Small intestine (tissue), 16 donors: Measurements from ENCODE around the gene AP3D1. TPM values are rescaled to one million over a fixed set of nuclear protein-coding genes. Genes with fewer than 3 reads are reported as not detected.
A peak's percentile ranks its signal among the peaks of the same experiment; 100 is the strongest.
"Not testable (repeated sequence)": the region's sequence is repeated elsewhere in the genome, so short reads cannot be mapped to it uniquely, and the experiment has no call there.

Source experiments
- DNase-seq, 2 donors: peaks; one replicate each; pipeline versions ENCODE4 v3.0.0 to v3.0.0-alpha.2; 2013
- FAIRE-seq: peaks from 2 replicates; lab custom pipeline; 2012; peaks lifted over from hg19 to GRCh38; lab: Jason Lieb, UNC
- H3K27ac ChIP-seq, 3 donors: one replicate each; pipeline ENCODE4 v1.5.1; 2013; ENCODE audit warnings: low read length in 2 of 3, mild to moderate bottlenecking in 2 of 3, control low read depth in 1 of 3, inconsistent platforms in 1 of 3, low read depth in 1 of 3, moderate library complexity in 1 of 3
- H3K27me3 ChIP-seq, 3 donors: one replicate each; pipeline ENCODE4 v1.6.1; 2013; ENCODE audit warnings: low read length in 3 of 3, inconsistent platforms in 1 of 3; ENCODE audit not compliant: control insufficient read depth in 3 of 3, insufficient read depth in 3 of 3
- H3K36me3 ChIP-seq, 3 donors: one replicate each; pipeline ENCODE4 v1.6.1; 2013; ENCODE audit warnings: low read length in 3 of 3, inconsistent platforms in 1 of 3, low read depth in 1 of 3, mild to moderate bottlenecking in 1 of 3, moderate library complexity in 1 of 3; ENCODE audit not compliant: control insufficient read depth in 3 of 3, insufficient read depth in 2 of 3
- H3K4me1 ChIP-seq, 3 donors: one replicate each; pipeline ENCODE4 v1.6.1; 2013; ENCODE audit warnings: low read length in 2 of 3, inconsistent platforms in 1 of 3, low read depth in 1 of 3, mild to moderate bottlenecking in 1 of 3, moderate library complexity in 1 of 3; ENCODE audit not compliant: control insufficient read depth in 3 of 3, insufficient read depth in 2 of 3
- H3K4me3 ChIP-seq, 3 donors: one replicate each; pipeline ENCODE4 v1.5.1; 2013; ENCODE audit warnings: low read length in 3 of 3, control low read depth in 1 of 3, inconsistent platforms in 1 of 3, low read depth in 1 of 3, mild to moderate bottlenecking in 1 of 3, moderate library complexity in 1 of 3
- H3K9me3 ChIP-seq, 2 donors: one replicate each; pipeline ENCODE4 v1.6.1; 2013; ENCODE audit warnings: low read depth in 1 of 2, low read length in 1 of 2; ENCODE audit not compliant: control insufficient read depth in 2 of 2, insufficient read depth in 1 of 2
- WGBS, 3 donors: extraction: QIAGEN DNeasy Blood & Tissue Kit; methylation state at CpG; one replicate each; pipeline ENCODE4 v1.1.7; 2013; 5-methylcytosine and 5-hydroxymethylcytosine counted together
- long read RNA-seq, 10 donors: transcript quantifications; one replicate each; lab custom pipeline, GENCODE V29; 2026
- polyA plus RNA-seq, 4 donors: library from polyadenylated mRNA; stranded (reverse) in 3 of 4; unstranded in 1 of 4; fragments of 200-250 nt in 3 of 4; fragments of 120-200 nt in 1 of 4; gene quantifications; one replicate each; pipeline versions ENCODE4 v1.2.1 to v1.2.3, GENCODE V29; 2013
- donor health status: healthy with polysubstance abuse.
- donor health status: control.
- donor health status: control.
- donor health status: Bipolar disorder and iron deficiency.
- donor health status: healthy.

The AP3D1 gene
- 100 to 1,000 TPM in 1 of 4 donors, 10 to 100 TPM in 3; 68.1 to 106 (median 89.9) TPM for polyA plus RNA-seq
- long read RNA-seq, donor 1: 0 reads
- long read RNA-seq, donor 2, partial matches to known transcripts: 0 of 1 reads
- long read RNA-seq, donor 2, other reads (novel, unspliced or antisense): 0 of 1 reads
- long read RNA-seq, donor 3, partial matches to known transcripts: 6 of 7 reads
- long read RNA-seq, donor 3, other reads (novel, unspliced or antisense): 0 of 7 reads
- long read RNA-seq, donor 4: 0 reads
- long read RNA-seq, donor 5, partial matches to known transcripts: 0 of 2 reads
- long read RNA-seq, donor 5, other reads (novel, unspliced or antisense): 0 of 2 reads
- long read RNA-seq, donor 6, partial matches to known transcripts: 7 of 10 reads
- long read RNA-seq, donor 6, other reads (novel, unspliced or antisense): 0 of 10 reads
- long read RNA-seq, donor 7, full-length matches to known transcripts: 5 of 5 reads
- long read RNA-seq, donor 7, partial matches to known transcripts: 0 of 5 reads
- long read RNA-seq, donor 7, other reads (novel, unspliced or antisense): 0 of 5 reads
- long read RNA-seq, donor 8: 0 reads
- long read RNA-seq, donor 9, partial matches to known transcripts: 0 of 1 reads
- long read RNA-seq, donor 9, other reads (novel, unspliced or antisense): 0 of 1 reads
- long read RNA-seq, donor 10, partial matches to known transcripts: 5 of 6 reads
- long read RNA-seq, donor 10, other reads (novel, unspliced or antisense): 0 of 6 reads

- Histone ChIP-seq H3K9me3 (no peaks in the 10 kb centered on the region), H3K27me3 (no peaks in the 10 kb centered on the region), H3K27ac (peak within 1 kb of the TSS; percentile 34 to 91 (median 67)), H3K36me3 (peaks cover 0 to 26% (median 0%) of the 10 kb centered on the region in 3 donors), H3K4me3 (peak within 1 kb of the TSS; percentile 88 to 98 (median 95)), H3K4me1 (peaks cover 3 to 16% (median 7%) of the 10 kb centered on the region in 3 donors)
- FAIRE-seq (peak; percentile 84), DNase-seq (peak; percentile 100)
- WGBS, 3 donors: 2 to 3% (median 2%) methylated on average over 52 to 74 of the region's 74 CpGs
Measured at GRCh38 chr19:2151339-2152229, at the start of gene AP3D1. Gene AP3D1, minus strand, starts transcription at chr19:2151566. Its CDS starts 232 bp downstream, at chr19:2151334.

GRCh38 chr19:2200624-2201294, 49.4 kb upstream of the AP3D1 start:
- H3K27me3 ChIP-seq, H3K9me3 ChIP-seq, DNase-seq, H3K4me3 ChIP-seq, H3K27ac ChIP-seq, FAIRE-seq: not testable (repeated sequence)
- H3K4me1 ChIP-seq: peaks cover 0 to 11% (median 0%) of the 10 kb centered on the region in 3 donors
- 95 to 96% (median 95%) methylated on average over 50 of the region's 50 CpGs for WGBS, 3 donors
- H3K36me3 ChIP-seq: peaks cover 2 to 93% (median 29%) of the 10 kb centered on the region in 3 donors

GRCh38 chr19:2199861-2200623, 48.7 kb upstream of the AP3D1 start:
- peaks cover 0 to 11% (median 0%) of the 10 kb centered on the region in 3 donors for H3K4me1 ChIP-seq
- no peak overlapping the region for H3K4me3 ChIP-seq
- DNase-seq (no peak), FAIRE-seq (no peak)
- H3K27me3 ChIP-seq: no peaks in the 10 kb centered on the region
- WGBS, 3 donors: 88 to 94% (median 93%) methylated on average over 29 to 37 of the region's 37 CpGs
- no peaks in the 10 kb centered on the region for H3K9me3 ChIP-seq
- peaks cover 2 to 94% (median 36%) of the 10 kb centered on the region in 3 donors for H3K36me3 ChIP-seq
- no peak overlapping the region for H3K27ac ChIP-seq

- Histone ChIP-seq H3K4me3 (no peak overlapping the region), H3K27ac (no peak overlapping the region), H3K27me3 (no peaks in the 10 kb centered on the region), H3K36me3 (peaks cover 2 to 95% (median 36%) of the 10 kb centered on the region in 3 donors), H3K4me1 (peaks cover 0 to 5% (median 0%) of the 10 kb centered on the region in 3 donors), H3K9me3 (no peaks in the 10 kb centered on the region)
- 83 to 93% (median 85%) methylated on average over 17 to 18 of the region's 18 CpGs for WGBS, 3 donors
- DNase-seq: no peak
- no peak for FAIRE-seq
Measured at GRCh38 chr19:2199215-2199614, 47.8 kb upstream of the AP3D1 start.

GRCh38 chr19:2198317-2198716, 47.0 kb upstream of the AP3D1 start:
- DNase-seq (no peak), FAIRE-seq (no peak)
- Histone ChIP-seq H3K27ac (no peak overlapping the region), H3K4me1 (no peaks in the 10 kb centered on the region), H3K4me3 (no peak overlapping the region), H3K27me3 (no peaks in the 10 kb centered on the region), H3K36me3 (peaks cover 2 to 95% (median 42%) of the 10 kb centered on the region in 3 donors), H3K9me3 (no peaks in the 10 kb centered on the region)
- WGBS, 3 donors: 88 to 93% (median 89%) methylated on average over 14 to 22 of the region's 22 CpGs

- no peaks in the 10 kb centered on the region for H3K27me3 ChIP-seq
- H3K4me1 ChIP-seq: peaks cover 0 to 3% (median 0%) of the 10 kb centered on the region in 3 donors
- FAIRE-seq: no peak
- H3K27ac ChIP-seq: no peak overlapping the region
- H3K36me3 ChIP-seq: peaks cover 2 to 95% (median 45%) of the 10 kb centered on the region in 3 donors
- no peak for DNase-seq
- H3K4me3 ChIP-seq: no peak overlapping the region
- WGBS, 3 donors: 93 to 96% (median 95%) methylated on average over 14 to 15 of the region's 15 CpGs
- H3K9me3 ChIP-seq: no peaks in the 10 kb centered on the region
Measured at GRCh38 chr19:2197270-2197669, 45.9 kb upstream of the AP3D1 start.

- H3K27ac ChIP-seq: no peak overlapping the region
- H3K4me1 ChIP-seq: peaks cover 0 to 17% (median 0%) of the 10 kb centered on the region in 3 donors
- no peak overlapping the region for H3K4me3 ChIP-seq
- no peaks in the 10 kb centered on the region for H3K27me3 ChIP-seq
- DNase-seq (no peak), FAIRE-seq (no peak)
- no peaks in the 10 kb centered on the region for H3K9me3 ChIP-seq
- peaks cover 4 to 97% (median 43%) of the 10 kb centered on the region in 3 donors for H3K36me3 ChIP-seq
- WGBS, 3 donors: 95 to 97% (median 96%) methylated on average over 17 to 19 of the region's 19 CpGs
Measured at GRCh38 chr19:2195914-2196313, 44.5 kb upstream of the AP3D1 start.
